A549 (cell line): Measurements from ENCODE around the gene CFAP97. TPM values are rescaled to one million over a fixed set of nuclear protein-coding genes. Genes with fewer than 3 reads are reported as not detected.
A peak's percentile ranks its signal among the peaks of the same experiment; 100 is the strongest.

Experiments
- ATAC-seq, 2 experiments: fragments of 200-7000 bp in 1 of 2; fragments of >200 bp in 1 of 2; cut with Nextera tagmentation in 1 of 2; cut with Tn5 transposase in 1 of 2; 3 replicates each; pipeline versions ENCODE4 v1.8.0 to v1.9.1; 2018 to 2020; ENCODE audit warnings: mild to moderate bottlenecking in 1 of 2, moderate library complexity in 1 of 2
- CTCF ChIA-PET: fragments of 300-600 bp; sonication (Branson Sonifier 250); formaldehyde crosslinking; extraction: SDS; loops from one replicate; lab custom pipeline; 2021; ENCODE audit warnings: antibody characterized with exemption, inconsistent platforms; lab: Yijun Ruan, JAX
- POLR2A ChIA-PET: fragments of 350-600 bp; formaldehyde crosslinking; extraction: SDS; loops from one replicate; lab custom pipeline; 2021; ENCODE audit warnings: antibody characterized with exemption, inconsistent platforms; lab: Yijun Ruan, JAX
- DNase-seq, 2 experiments: peaks; one replicate each; pipeline versions ENCODE4 v3.0.0 to v3.0.0-alpha.2; 2011 to 2016; ENCODE audit warnings: low read depth in 1 of 2, low spot score in 1 of 2
- FAIRE-seq: peaks from 2 replicates; lab custom pipeline; 2011; peaks lifted over from hg19 to GRCh38; lab: Jason Lieb, UNC
- H3K27ac ChIP-seq, 2 experiments: fragments of >200 bp; sonication (Bioruptor Twin); formaldehyde crosslinking; 3 replicates each; pipeline ENCODE4 v1.5.1; 2016 to 2017
- H3K4me1 ChIP-seq: fragments of >200 bp; sonication (Bioruptor Twin); formaldehyde crosslinking; 3 replicates; pipeline ENCODE4 v1.6.1; 2016
- H3K4me2 ChIP-seq: fragments of >200 bp; sonication (Bioruptor Twin); formaldehyde crosslinking; 3 replicates; pipeline ENCODE4 v1.6.1; 2016
- H3K4me3 ChIP-seq: fragments of >200 bp; sonication (Bioruptor Twin); formaldehyde crosslinking; 3 replicates; pipeline ENCODE4 v1.5.1; 2016
- H3K9me3 ChIP-seq: fragments of >200 bp; sonication (Bioruptor Twin); formaldehyde crosslinking; 3 replicates; pipeline ENCODE4 v1.6.1; 2016
- CBX2 ChIP-seq: fragments of 200-600 bp; sonication (generic); IDR thresholded peaks from 2 replicates; pipeline ENCODE4 v1.6.1; 2016; ENCODE audit warnings: low read depth, mild to moderate bottlenecking, borderline replicate concordance
- CBX8 ChIP-seq: fragments of 200-600 bp; sonication (generic); IDR thresholded peaks from 2 replicates; pipeline ENCODE4 v1.6.1; 2016
- CHD2 ChIP-seq: fragments of 150-350 bp; IDR thresholded peaks from 2 replicates; pipeline ENCODE4 v1.6.1; 2014; ENCODE audit warnings: low read length; ENCODE audit not compliant: partially characterized antibody
- ELK1 ChIP-seq: fragments of 150-350 bp; IDR thresholded peaks from 2 replicates; pipeline ENCODE4 v1.6.1; 2014; ENCODE audit warnings: low read depth, mild to moderate bottlenecking, low read length
- EP300 ChIP-seq, 2 experiments: fragments of >200 bp; sonication (Bioruptor Twin); formaldehyde crosslinking; IDR thresholded peaks; 2 replicates in 1 of 2; 3 replicates in 1 of 2; pipeline ENCODE4 v1.6.1; 2016 to 2017
- ESRRA ChIP-seq: fragments of 150-350 bp; IDR thresholded peaks from 2 replicates; pipeline ENCODE4 v1.6.1; 2014; ENCODE audit warnings: mild to moderate bottlenecking, low read length, borderline replicate concordance
- FOSB ChIP-seq: fragments of 250-450 bp; sonication (Bioruptor Pico); IDR thresholded peaks from 2 replicates; pipeline ENCODE4 v1.5.0; 2020; ENCODE audit warnings: mild to moderate bottlenecking, moderate library complexity
- FOSL2 ChIP-seq, 2 experiments: fragments of 450-650 bp in 1 of 2; fragments of >200 bp in 1 of 2; sonication (Bioruptor Twin) in 1 of 2; formaldehyde crosslinking; IDR thresholded peaks; 2 replicates each; pipeline versions ENCODE4 v1.5.0 to v1.6.1; 2016 to 2020; ENCODE audit warnings: mild to moderate bottlenecking in 1 of 2, moderate library complexity in 1 of 2
- FOXS1 ChIP-seq: fragments of 250-450 bp; sonication (Bioruptor Pico); IDR thresholded peaks from 2 replicates; pipeline ENCODE4 v1.5.0; 2020; ENCODE audit warnings: mild to moderate bottlenecking, moderate library complexity
- GATA3 ChIP-seq: IDR thresholded peaks from 2 replicates; pipeline ENCODE4 v1.6.1; 2012; ENCODE audit warnings: borderline replicate concordance
- HEYL ChIP-seq: fragments of 250-450 bp; sonication (Bioruptor Pico); IDR thresholded peaks from 2 replicates; pipeline ENCODE4 v1.8.0; 2021; ENCODE audit warnings: mild to moderate bottlenecking, moderate library complexity
- HOXA7 ChIP-seq: fragments of 250-450 bp; sonication (Bioruptor Pico); IDR thresholded peaks from 2 replicates; pipeline ENCODE4 v1.5.0; 2020; ENCODE audit warnings: mild to moderate bottlenecking, moderate library complexity
- HOXB13 ChIP-seq: fragments of 250-450 bp; sonication (Bioruptor Pico); IDR thresholded peaks from 2 replicates; pipeline ENCODE4 v1.5.0; 2020; ENCODE audit warnings: low read depth, mild to moderate bottlenecking, moderate library complexity
- JUN ChIP-seq, 2 experiments: fragments of >200 bp; sonication (Bioruptor Twin); formaldehyde crosslinking; IDR thresholded peaks; 2 replicates in 1 of 2; 3 replicates in 1 of 2; pipeline ENCODE4 v1.6.1; 2016 to 2017
- MAFK ChIP-seq: fragments of 450-650 bp; IDR thresholded peaks from 2 replicates; pipeline ENCODE4 v1.6.1; 2014; ENCODE audit not compliant: partially characterized antibody
- MAX ChIP-seq: IDR thresholded peaks from 2 replicates; pipeline ENCODE4 v1.6.1; 2012
- MAZ ChIP-seq: fragments of 150-350 bp; IDR thresholded peaks from 2 replicates; pipeline ENCODE4 v1.6.1; 2014; ENCODE audit warnings: antibody characterized with exemption, low read depth, low read length, borderline replicate concordance
- NR3C1 ChIP-seq: fragments of >200 bp; sonication (Bioruptor Twin); formaldehyde crosslinking; IDR thresholded peaks from 3 replicates; pipeline ENCODE4 v1.6.1; 2017
- PHF8 ChIP-seq: fragments of 200-600 bp; sonication (generic); IDR thresholded peaks from 2 replicates; pipeline ENCODE4 v1.6.1; 2016; ENCODE audit warnings: low read depth, mild to moderate bottlenecking, antibody characterized with exemption, moderate library complexity, borderline replicate concordance
- POLR2A ChIP-seq: IDR thresholded peaks from 2 replicates; pipeline ENCODE4 v1.6.1; 2012; ENCODE audit warnings: mild to moderate bottlenecking, low read length
- POLR2AphosphoS2 ChIP-seq: conservative IDR thresholded peaks from 2 replicates; pipeline ENCODE4 v1.6.1; 2012; ENCODE audit warnings: low read length, improper control_type of control experiment, inconsistent platforms
- RNF2 ChIP-seq: fragments of 200-600 bp; sonication (generic); IDR thresholded peaks from 2 replicates; pipeline ENCODE4 v1.6.1; 2016; ENCODE audit warnings: low read depth, mild to moderate bottlenecking, antibody characterized with exemption, moderate library complexity, borderline replicate concordance
- TFCP2L1 ChIP-seq: fragments of 250-450 bp; sonication (Bioruptor Pico); IDR thresholded peaks from 2 replicates; pipeline ENCODE4 v1.5.0; 2021; ENCODE audit warnings: mild to moderate bottlenecking
- WGBS: methylation state at CpG from one replicate; pipeline ENCODE4 v1.1.6; 2017; ENCODE audit errors: missing lambda C conversion rate; 5-methylcytosine and 5-hydroxymethylcytosine counted together
- polyA plus RNA-seq, 4 experiments: library from polyadenylated mRNA; depleted of rRNA in 3 of 4; stranded (reverse); fragments of >200 nt; fragmentation: RNase III in 1 of 4; extraction: RNeasy Plus Mini Kit Qiagen cat#74134 plus additional on column Dnase treatment in 1 of 4; gene quantifications; 2 replicates in 3 of 4; 3 replicates in 1 of 4; pipeline ENCODE4 v1.2.3, GENCODE V29; 2011 to 2017
- TF ChIP-seq, protein P1 (sequence below): fragments of >200 bp; sonication (Bioruptor Twin); formaldehyde crosslinking; IDR thresholded peaks from 3 replicates; pipeline ENCODE4 v1.5.1; 2016
- TF ChIP-seq, protein P2 (sequence below): fragments of 200-600 bp; sonication (generic); IDR thresholded peaks from 2 replicates; pipeline ENCODE4 v1.6.1; 2016; ENCODE audit warnings: antibody characterized with exemption, mild to moderate bottlenecking, moderate library complexity

Gene CFAP97
- polyA plus RNA-seq, 2 of the 4 experiments (the other 2 are of a cell fraction) = 15.8 to 48.2 TPM

DNA sequence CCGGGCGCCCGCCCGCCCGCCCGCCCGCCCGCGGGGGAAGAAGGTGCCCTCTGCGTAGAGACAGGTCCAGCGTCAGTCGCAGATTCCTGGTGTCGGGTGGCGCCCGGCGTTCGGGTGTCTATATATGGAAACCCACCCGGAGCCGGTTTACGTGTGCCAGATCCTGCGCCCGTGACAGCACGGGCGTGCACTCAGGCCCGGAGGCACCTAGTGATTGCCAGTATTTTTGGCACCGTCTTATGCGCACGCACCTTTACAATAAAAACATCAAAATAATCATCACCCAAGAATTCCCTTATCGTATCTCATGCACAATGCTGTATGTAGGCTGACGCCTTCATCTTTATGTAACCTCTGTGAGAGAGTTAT lies 60.2 kb downstream of the CFAP97 start:
- ATAC-seq = peak in 1 of 2 experiments; percentile 48; a peak in 2 of 6 replicates
- POLR2A ChIA-PET = interaction anchor here (0.6 to 2.2 kb wide), 6 partner anchors 9 to 570 kb away, joined by 3 to 11 read pairs (median 5); partner anchors contain the start of genes ANKRD37, CASP3, LRP2BP and PRIMPOL
- DNase-seq = peak in 1 of 2 experiments; percentile 7
- no peak for FAIRE-seq
- Histone ChIP-seq H3K4me1 (peaks cover 8% of the 10 kb centered on the region; the same call in 1 of the 3 replicates), H3K4me2 (peak overlapping the region; percentile 98), H3K9me3 (no peaks in the 10 kb centered on the region), H3K4me3 (peak overlapping the region; percentile 93), H3K27ac (peak overlapping the region; percentile 81 to 95)
- TF ChIP-seq ESRRA = no peak
- TF ChIP-seq HEYL (CRISPR knock-in tag) = no peak
- TF ChIP-seq ELK1 = no peak
- TF ChIP-seq HOXA7 (CRISPR knock-in tag) = no peak
- no peak for TF ChIP-seq FOSL2 (IDR thresholded peaks at IDR 0.05)
- TF ChIP-seq FOSL2 (CRISPR knock-in tag; IDR thresholded peaks at IDR 0.05) = no peak
- no peak for TF ChIP-seq FOXS1
- no peak for TF ChIP-seq FOSB (CRISPR knock-in tag)
- no peak for TF ChIP-seq HOXB13 (CRISPR knock-in tag)
- no peak for TF ChIP-seq CBX2
- no peak for TF ChIP-seq MAFK
- TF ChIP-seq CBX8 = no peak
- TF ChIP-seq MAZ = no peak
- no peak for TF ChIP-seq MAX
- TF ChIP-seq PHF8 = no peak
- no peak for TF ChIP-seq GATA3
- TF ChIP-seq NR3C1 = no peak
- WGBS = 4% methylated on average over 8 of the region's 30 CpGs
- CTCF ChIA-PET = interaction anchor here (1.0 to 2.3 kb wide), 4 partner anchors 9 to 14 kb away, joined by 3 to 8 read pairs (median 4); no protein-coding TSS in a partner anchor

DNA sequence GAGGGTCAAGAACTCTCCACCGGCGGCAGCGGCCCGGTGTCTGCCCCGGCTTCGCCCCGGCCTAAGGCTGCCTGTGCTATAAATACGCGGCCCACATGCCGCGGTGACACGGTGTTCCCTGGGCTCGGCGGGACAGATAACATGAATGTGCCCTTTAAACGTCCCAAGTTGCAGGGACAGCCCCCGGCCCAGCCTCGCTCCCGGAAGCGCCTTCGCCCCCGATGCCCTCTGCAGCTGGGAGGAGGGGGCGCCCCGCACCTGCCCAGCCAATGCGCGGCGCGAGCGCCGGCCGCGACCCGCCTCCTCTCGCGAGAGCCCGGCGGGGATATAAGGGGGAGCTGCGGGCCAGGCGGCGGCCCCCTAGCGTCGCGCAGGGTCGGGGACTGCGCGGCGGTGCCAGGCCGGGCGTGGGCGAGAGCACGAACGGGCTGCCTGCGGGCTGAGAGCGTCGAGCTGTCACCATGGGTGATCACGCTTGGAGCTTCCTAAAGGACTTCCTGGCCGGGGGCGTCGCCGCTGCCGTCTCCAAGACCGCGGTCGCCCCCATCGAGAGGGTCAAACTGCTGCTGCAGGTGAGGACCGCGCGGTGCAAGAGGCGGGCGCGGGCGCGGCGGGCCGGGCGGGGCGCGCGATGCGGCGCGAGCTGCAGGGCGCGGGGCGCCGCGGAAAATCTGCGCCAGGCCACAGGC lies 60.7 kb downstream of the CFAP97 start, which contains the start of gene SLC25A4:
TSS of gene SLC25A4 (plus strand) at position 355 of the 689 bp plus-strand sequence. CDS start at position 462, 107 bp downstream.
- peak; percentile 96 to 98 for ATAC-seq
- 0% methylated on average over 1 of the region's 87 CpGs for WGBS
- no peak for FAIRE-seq

More for the DNA sequence above, 60.7 kb downstream of the CFAP97 start, which contains the start of gene SLC25A4:
- CTCF ChIA-PET = interaction anchor here (1.0 to 2.3 kb wide), 6 partner anchors 9 to 104 kb away, joined by 3 to 8 read pairs (median 3); no protein-coding TSS in a partner anchor
- peak within 1 kb of the TSS; percentile 81 to 95 for H3K27ac ChIP-seq
- POLR2A ChIA-PET = interaction anchor here (0.6 to 2.2 kb wide), 9 partner anchors 9 to 569 kb away, joined by 3 to 11 read pairs (median 5); partner anchors contain the start of genes ANKRD37, CASP3, LRP2BP and PRIMPOL
- peak; percentile 62 to 77 for DNase-seq
- peak within 1 kb of the TSS; percentile 98 for H3K4me2 ChIP-seq
- TF ChIP-seq JUN (IDR thresholded peaks at IDR 0.05) (peak; percentile 64 to 76; a peak in 3 of 5 replicates), RNF2 (peak; percentile 51; the same call in 1 of the 2 replicates), CHD2 (peak; percentile 97), POLR2AphosphoS2 (no peak), TFCP2L1 (CRISPR knock-in tag) (no peak), GATA3 (peak; percentile 46; the same call in 1 of the 2 replicates), POLR2A (peak; percentile 98), EP300 (IDR thresholded peaks at IDR 0.05) (no peak), MAX (peak; percentile 75), PHF8 (peak; percentile 77)
- TF ChIP-seq, protein P1, sequence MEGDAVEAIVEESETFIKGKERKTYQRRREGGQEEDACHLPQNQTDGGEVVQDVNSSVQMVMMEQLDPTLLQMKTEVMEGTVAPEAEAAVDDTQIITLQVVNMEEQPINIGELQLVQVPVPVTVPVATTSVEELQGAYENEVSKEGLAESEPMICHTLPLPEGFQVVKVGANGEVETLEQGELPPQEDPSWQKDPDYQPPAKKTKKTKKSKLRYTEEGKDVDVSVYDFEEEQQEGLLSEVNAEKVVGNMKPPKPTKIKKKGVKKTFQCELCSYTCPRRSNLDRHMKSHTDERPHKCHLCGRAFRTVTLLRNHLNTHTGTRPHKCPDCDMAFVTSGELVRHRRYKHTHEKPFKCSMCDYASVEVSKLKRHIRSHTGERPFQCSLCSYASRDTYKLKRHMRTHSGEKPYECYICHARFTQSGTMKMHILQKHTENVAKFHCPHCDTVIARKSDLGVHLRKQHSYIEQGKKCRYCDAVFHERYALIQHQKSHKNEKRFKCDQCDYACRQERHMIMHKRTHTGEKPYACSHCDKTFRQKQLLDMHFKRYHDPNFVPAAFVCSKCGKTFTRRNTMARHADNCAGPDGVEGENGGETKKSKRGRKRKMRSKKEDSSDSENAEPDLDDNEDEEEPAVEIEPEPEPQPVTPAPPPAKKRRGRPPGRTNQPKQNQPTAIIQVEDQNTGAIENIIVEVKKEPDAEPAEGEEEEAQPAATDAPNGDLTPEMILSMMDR = peak; percentile 30
- TF ChIP-seq, protein P2, sequence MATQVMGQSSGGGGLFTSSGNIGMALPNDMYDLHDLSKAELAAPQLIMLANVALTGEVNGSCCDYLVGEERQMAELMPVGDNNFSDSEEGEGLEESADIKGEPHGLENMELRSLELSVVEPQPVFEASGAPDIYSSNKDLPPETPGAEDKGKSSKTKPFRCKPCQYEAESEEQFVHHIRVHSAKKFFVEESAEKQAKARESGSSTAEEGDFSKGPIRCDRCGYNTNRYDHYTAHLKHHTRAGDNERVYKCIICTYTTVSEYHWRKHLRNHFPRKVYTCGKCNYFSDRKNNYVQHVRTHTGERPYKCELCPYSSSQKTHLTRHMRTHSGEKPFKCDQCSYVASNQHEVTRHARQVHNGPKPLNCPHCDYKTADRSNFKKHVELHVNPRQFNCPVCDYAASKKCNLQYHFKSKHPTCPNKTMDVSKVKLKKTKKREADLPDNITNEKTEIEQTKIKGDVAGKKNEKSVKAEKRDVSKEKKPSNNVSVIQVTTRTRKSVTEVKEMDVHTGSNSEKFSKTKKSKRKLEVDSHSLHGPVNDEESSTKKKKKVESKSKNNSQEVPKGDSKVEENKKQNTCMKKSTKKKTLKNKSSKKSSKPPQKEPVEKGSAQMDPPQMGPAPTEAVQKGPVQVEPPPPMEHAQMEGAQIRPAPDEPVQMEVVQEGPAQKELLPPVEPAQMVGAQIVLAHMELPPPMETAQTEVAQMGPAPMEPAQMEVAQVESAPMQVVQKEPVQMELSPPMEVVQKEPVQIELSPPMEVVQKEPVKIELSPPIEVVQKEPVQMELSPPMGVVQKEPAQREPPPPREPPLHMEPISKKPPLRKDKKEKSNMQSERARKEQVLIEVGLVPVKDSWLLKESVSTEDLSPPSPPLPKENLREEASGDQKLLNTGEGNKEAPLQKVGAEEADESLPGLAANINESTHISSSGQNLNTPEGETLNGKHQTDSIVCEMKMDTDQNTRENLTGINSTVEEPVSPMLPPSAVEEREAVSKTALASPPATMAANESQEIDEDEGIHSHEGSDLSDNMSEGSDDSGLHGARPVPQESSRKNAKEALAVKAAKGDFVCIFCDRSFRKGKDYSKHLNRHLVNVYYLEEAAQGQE = peak; percentile 99
- peak within 1 kb of the TSS; percentile 93 for H3K4me3 ChIP-seq
- H3K9me3 ChIP-seq = no peaks in the 10 kb centered on the region
- peaks cover 8% of the 10 kb centered on the region; the same call in 1 of the 3 replicates for H3K4me1 ChIP-seq
